ENCODE data around the gene TBC1D22A.

DNA sequence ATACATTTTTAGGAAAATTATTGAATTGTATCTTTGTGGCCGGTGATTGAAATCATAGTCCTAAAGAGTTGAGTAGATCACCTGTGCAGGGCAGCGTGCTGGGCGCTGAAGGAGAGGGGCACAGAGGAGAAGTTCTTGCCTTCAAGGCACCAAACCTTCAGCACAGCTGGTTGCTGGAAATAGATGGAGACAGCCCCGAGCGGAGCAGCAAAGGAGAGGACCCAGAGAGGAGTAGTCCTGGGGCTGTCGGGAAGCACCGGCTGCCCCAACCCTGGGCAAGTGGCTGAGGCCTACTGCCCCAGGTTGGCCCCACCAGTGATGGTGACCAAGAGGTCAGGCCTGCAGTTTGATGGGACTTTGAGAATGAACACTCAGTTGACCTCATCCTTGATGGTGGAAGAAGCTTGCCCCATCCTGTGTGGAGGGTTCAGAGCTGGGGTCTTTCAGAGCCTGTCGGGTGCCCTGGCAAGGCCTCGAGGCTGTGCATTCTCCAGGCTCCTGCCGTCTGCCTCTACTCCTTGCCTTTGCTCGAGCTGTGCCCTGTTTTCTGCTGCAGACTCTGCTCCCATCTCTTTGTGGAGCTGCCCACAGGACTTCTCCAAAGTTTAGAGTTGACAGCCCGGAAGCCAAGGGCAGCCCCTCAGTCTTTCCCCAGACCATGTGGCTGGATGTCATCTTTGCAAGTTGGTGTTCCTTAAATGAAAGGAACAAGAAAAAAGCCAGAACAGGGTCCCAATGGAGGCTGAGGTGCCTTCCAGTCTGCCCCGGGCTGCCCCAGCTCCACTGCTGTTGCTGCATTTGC is 285.1 kb downstream of the TBC1D22A start:
- TF ChIP-seq, protein P1, sequence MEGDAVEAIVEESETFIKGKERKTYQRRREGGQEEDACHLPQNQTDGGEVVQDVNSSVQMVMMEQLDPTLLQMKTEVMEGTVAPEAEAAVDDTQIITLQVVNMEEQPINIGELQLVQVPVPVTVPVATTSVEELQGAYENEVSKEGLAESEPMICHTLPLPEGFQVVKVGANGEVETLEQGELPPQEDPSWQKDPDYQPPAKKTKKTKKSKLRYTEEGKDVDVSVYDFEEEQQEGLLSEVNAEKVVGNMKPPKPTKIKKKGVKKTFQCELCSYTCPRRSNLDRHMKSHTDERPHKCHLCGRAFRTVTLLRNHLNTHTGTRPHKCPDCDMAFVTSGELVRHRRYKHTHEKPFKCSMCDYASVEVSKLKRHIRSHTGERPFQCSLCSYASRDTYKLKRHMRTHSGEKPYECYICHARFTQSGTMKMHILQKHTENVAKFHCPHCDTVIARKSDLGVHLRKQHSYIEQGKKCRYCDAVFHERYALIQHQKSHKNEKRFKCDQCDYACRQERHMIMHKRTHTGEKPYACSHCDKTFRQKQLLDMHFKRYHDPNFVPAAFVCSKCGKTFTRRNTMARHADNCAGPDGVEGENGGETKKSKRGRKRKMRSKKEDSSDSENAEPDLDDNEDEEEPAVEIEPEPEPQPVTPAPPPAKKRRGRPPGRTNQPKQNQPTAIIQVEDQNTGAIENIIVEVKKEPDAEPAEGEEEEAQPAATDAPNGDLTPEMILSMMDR (IDR thresholded peaks at IDR 0.05): no peak
- no peak for TF ChIP-seq POLR2AphosphoS5 (IDR thresholded peaks at IDR 0.05)

All from transverse colon (tissue), 4 donors.